Measurements from ENCODE around the gene ARHGEF4. TPM values are rescaled to one million over a fixed set of nuclear protein-coding genes. Genes with fewer than 3 reads are reported as not detected.

Gene ARHGEF4
- total and polyA plus RNA-seq, 2 donors (not counting 3 experiments of a cell fraction or from before 2014, with no cell fraction given): not detected

DNA sequence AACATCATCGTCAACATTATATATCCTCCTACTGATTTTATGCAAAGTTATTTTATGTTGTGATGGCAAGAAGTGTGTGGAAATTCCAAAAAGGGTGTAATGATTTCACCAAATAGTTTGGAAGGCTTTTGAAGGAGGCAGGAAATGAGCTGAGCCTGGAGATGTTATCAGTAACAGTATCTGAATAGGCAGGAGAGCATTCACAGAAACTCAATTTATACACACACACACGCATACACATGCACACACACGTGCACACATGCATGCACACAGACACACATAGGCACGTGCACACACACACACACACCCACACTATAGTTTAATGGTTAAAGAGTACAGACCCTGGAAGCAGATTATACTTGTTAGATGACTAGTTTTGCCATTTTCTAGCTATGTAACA is 47.3 kb downstream of the ARHGEF4 start:
- H3K4me2 ChIP-seq (ENCODE audit: insufficient read depth, low read length): no peak overlapping the region
- H3K27ac ChIP-seq (ENCODE audit: insufficient read depth, low read depth, low read length): no peak overlapping the region
- H3K9me1 ChIP-seq (replicated peaks; ENCODE audit: control insufficient read depth, extremely low read depth, insufficient read depth, low read length): no peaks in the 10 kb centered on the region
- no TSS peak for BruUV-seq (replicated peaks)
- CTCF ChIA-PET: interaction anchor here (1.2 kb wide), 1 partner anchor 11 kb away, joined by 3 read pairs; no protein-coding TSS in a partner anchor
- H3K36me3 ChIP-seq (ENCODE audit: control insufficient read depth in 2 of 2, extremely low read depth in 1 of 2, insufficient read depth in 2 of 2, low read length in 2 of 2): no peaks in the 10 kb centered on the region
- H4K20me1 ChIP-seq (replicated peaks; ENCODE audit: control insufficient read depth, extremely low read depth, insufficient read depth, low read length): no peaks in the 10 kb centered on the region
- no peak overlapping the region for H3K9ac ChIP-seq (replicated peaks; ENCODE audit: extremely low read depth, insufficient read depth, low read length)
- no peaks in the 10 kb centered on the region for H3K27me3 ChIP-seq (ENCODE audit: control insufficient read depth in 2 of 2, insufficient read depth in 2 of 2, low read length in 2 of 2)
- no peaks in the 10 kb centered on the region for H3K4me1 ChIP-seq (ENCODE audit: control insufficient read depth, extremely low read depth, insufficient read depth, low read length)
- H3K4me3 ChIP-seq (replicated peaks in 1 of 3; ENCODE audit: insufficient read depth in 1 of 3, low read depth in 1 of 3, low read length in 3 of 3): no peak overlapping the region
- POLR2A ChIA-PET: no interaction called here
- TF ChIP-seq MYC (IDR thresholded peaks at IDR 0.05; ENCODE audit: low read depth, low read length): no peak
- TF ChIP-seq, protein P1, sequence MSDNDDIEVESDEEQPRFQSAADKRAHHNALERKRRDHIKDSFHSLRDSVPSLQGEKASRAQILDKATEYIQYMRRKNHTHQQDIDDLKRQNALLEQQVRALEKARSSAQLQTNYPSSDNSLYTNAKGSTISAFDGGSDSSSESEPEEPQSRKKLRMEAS (IDR thresholded peaks at IDR 0.05; ENCODE audit: insufficient read depth, insufficient read length): no peak
- TF ChIP-seq CTCF (IDR thresholded peaks at IDR 0.05; ENCODE audit: extremely low read depth in 1 of 2, insufficient read depth in 1 of 2, low read depth in 1 of 2, low read length in 2 of 2): no peak
- no peak for TF ChIP-seq POLR2A (IDR thresholded peaks at IDR 0.05; ENCODE audit: low read depth, low read length)
- no peak for TF ChIP-seq EZH2 (IDR thresholded peaks at IDR 0.05; ENCODE audit: borderline replicate concordance, low read depth, low read length, severe bottlenecking)
- no peak for TF ChIP-seq GATA2 (IDR thresholded peaks at IDR 0.05; ENCODE audit: insufficient read depth, insufficient read length, low read depth, low read length)
- no peak for TF ChIP-seq FOS (IDR thresholded peaks at IDR 0.05; ENCODE audit: borderline replicate concordance, insufficient read depth, low read length)
- TF ChIP-seq POLR2AphosphoS5 (IDR thresholded peaks at IDR 0.05; ENCODE audit: insufficient read depth, low read depth, low read length): no peak
- TF ChIP-seq JUN (IDR thresholded peaks at IDR 0.05; ENCODE audit: borderline replicate concordance, insufficient read depth, insufficient read length, low read depth): no peak
- dilution Hi-C loops (cut with MboI; ENCODE audit: extremely low pct_ligation_motif_present, low sequenced_read_pairs): no loop called here
- H3K9me3 ChIP-seq (replicated peaks; ENCODE audit: control insufficient read depth, insufficient read depth, low read length): no peaks in the 10 kb centered on the region
- no peak for DNase-seq (ENCODE audit: low read depth, low spot score)
- no peaks in the 10 kb centered on the region for H3K79me2 ChIP-seq (ENCODE audit: control insufficient read depth, insufficient read depth, low read length)
- no peak overlapping the region for H2AFZ ChIP-seq (ENCODE audit: low read depth, low read length)
- intact Hi-C loops (cut with micrococcal nuclease): no loop called here
- no peak for FAIRE-seq

Measured in endothelial cell of umbilical vein (primary cell).